T-helper 1 cell treated with Interleukin-12 subunit alpha and Interleukin-12 subunit beta and Interleukin-4 antibody, amounts not matched to agents 30 μg/mL and 1 μg/mL, for 36 hours (primary cell): ENCODE data around the gene HMBS.
"Not testable (repeated sequence)": the region's sequence is repeated elsewhere in the genome, so short reads cannot be mapped to it uniquely, and the experiment has no call there.

Source experiments
- H3K27ac Mint-ChIP-seq: one replicate; pipeline ENCODE4 v1.8.0; 2021; ENCODE audit warnings: mild to moderate bottlenecking, mixed read lengths
- H3K27me3 Mint-ChIP-seq: one replicate; pipeline ENCODE4 v1.8.0; 2021; ENCODE audit warnings: low read depth, mixed read lengths
- H3K36me3 Mint-ChIP-seq: one replicate; pipeline ENCODE4 v1.8.0; 2021; ENCODE audit warnings: low read depth, mixed read lengths
- H3K4me1 Mint-ChIP-seq: one replicate; pipeline ENCODE4 v1.8.0; 2021; ENCODE audit warnings: low read depth, mixed read lengths
- H3K4me3 Mint-ChIP-seq: one replicate; pipeline ENCODE4 v1.8.0; 2021; ENCODE audit warnings: mild to moderate bottlenecking, moderate library complexity, mixed read lengths
- H3K9me3 Mint-ChIP-seq: one replicate; pipeline ENCODE4 v1.8.0; 2021; ENCODE audit warnings: mixed read lengths

The HMBS gene

DNA sequence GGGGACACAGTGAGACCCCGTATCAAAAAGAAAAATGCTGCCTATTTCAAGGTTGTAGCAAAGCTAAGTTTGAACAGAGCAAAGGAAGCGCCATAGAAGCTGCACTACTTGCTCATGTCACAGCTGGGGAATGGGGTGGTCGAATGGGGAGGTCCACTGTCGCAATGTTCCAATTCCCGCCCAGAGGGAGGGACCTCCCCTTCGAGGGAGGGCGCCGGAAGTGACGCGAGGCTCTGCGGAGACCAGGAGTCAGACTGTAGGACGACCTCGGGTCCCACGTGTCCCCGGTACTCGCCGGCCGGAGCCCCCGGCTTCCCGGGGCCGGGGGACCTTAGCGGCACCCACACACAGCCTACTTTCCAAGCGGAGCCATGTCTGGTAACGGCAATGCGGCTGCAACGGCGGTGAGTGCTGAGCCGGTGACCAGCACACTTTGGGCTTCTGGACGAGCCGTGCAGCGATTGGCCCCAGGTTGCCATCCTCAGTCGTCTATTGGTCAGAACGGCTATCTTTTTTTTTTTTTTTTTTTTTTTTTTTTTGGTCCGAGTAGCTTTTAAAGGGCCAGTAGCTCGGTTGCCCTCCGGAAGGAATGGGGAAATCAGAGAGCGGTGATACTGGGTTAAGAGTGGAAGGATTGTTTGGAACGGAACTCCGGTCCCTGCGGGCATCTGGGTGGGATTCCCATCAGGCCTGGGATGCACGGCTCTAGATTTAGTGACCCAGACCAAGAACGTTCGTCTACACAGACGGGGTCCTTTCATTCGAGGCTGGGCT lies at the start of gene HMBS:
HMBS (plus strand) TSS at position 219 of the 774 bp plus-strand sequence; CDS start at position 372, 153 bp downstream.
- Mint-ChIP-seq H3K4me1 (peaks cover 23% of the 10 kb centered on the region), H3K36me3 (peaks cover 23% of the 10 kb centered on the region), H3K9me3 (no peaks in the 10 kb centered on the region), H3K27ac (peak within 1 kb of the TSS; percentile 92), H3K4me3 (peak within 1 kb of the TSS; percentile 91), H3K27me3 (no peaks in the 10 kb centered on the region)

DNA sequence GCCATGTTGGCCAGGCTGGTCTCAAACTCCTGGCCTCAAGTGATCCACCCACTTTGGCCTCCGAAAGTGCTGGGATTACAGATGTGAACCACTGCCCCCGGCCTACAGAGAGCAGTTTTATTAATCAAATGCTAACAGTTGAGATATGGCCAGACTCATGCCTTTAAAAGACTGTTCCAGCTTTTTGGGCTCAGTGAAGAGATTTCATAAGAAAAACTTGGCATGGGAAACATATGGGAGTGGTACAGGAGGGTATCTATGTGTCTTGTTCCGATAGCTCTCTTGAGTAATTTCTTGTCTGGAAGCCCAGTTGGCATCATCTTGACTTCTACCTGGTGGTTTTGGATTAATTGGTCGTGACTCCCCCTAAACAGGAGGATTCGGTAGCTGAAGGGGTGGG lies 45.8 kb upstream of the HMBS start:
- Mint-ChIP-seq H3K4me1 (peaks cover 3% of the 10 kb centered on the region), H3K4me3 (no peak overlapping the region), H3K27me3 (no peaks in the 10 kb centered on the region), H3K27ac (no peak overlapping the region), H3K9me3 (no peaks in the 10 kb centered on the region), H3K36me3 (no peaks in the 10 kb centered on the region)

DNA sequence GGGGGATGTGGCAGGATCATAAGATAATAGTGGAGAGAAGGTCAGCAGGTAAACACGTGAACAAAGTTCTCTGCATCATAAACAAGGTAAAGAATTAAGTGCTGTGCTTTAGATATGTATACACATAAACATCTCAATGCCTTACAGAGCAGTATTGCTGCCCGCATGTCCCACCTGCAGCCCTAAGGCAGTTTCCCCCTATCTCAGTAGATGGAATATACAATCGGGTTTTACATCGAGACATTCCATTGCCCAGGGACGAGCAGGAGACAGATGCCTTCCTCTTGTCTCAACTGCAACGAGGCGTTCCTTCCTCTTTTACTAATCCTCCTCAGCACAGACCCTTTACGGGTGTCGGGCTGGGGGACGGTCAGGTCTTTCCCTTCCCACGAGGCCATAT lies 45.2 kb upstream of the HMBS start:
- H3K27me3 Mint-ChIP-seq, H3K27ac Mint-ChIP-seq, H3K9me3 Mint-ChIP-seq, H3K4me1 Mint-ChIP-seq, H3K4me3 Mint-ChIP-seq, H3K36me3 Mint-ChIP-seq: not testable (repeated sequence)

DNA sequence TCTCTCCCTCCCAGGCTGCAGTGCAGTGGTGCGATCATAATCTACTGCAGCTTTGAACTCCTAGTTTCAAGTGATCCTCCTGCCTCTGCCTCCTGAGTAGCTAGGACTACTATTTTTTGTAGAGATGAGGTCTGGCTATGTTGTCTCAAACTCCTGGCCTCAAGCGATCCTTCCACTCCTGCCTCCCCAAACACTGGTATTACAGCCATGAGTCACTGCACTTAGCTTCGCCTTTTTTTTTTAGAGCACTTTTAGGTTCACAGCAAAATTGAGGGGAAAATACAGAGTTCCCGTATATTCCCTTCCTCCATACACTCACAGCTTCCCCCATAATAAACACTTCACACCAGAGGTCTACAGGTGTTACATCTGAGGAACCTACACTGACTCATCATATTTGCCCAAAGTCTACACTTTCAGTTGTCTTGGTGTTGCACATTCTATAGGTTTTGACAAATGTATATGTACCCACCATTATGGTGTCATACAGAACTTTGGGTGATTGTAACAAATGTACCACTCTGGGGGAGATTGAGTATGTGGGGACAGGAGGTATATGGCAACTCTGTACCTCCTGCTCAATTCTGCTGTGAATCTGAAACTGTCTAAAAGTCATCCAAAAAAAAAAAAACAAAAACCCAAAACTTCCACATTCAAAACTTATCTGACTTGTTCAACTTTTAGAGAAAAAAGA lies 42.7 kb upstream of the HMBS start:
- Mint-ChIP-seq H3K4me1 (peaks cover 3% of the 10 kb centered on the region), H3K36me3 (peaks cover 19% of the 10 kb centered on the region), H3K27ac (peak overlapping the region; percentile 1), H3K9me3 (no peaks in the 10 kb centered on the region), H3K27me3 (no peaks in the 10 kb centered on the region), H3K4me3 (no peak overlapping the region)

DNA sequence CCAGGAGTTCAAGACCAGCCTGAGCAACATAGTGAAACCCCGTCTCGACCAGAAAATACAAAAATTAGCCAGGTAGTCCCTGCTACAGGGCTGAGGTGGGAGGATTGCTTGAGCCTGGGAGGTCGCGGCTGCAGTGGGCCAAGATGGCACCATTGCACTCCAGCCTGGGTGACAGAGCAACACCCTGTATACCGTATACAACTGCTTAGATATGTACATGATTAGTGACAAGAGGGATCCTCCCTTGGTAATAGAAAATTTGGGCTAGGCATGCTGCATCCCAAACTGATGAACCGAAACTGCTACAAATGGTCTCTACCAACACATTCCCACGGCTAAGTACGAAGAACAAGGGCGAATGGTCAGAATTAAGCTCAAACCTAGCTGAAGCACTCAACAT lies 41.8 kb upstream of the HMBS start:
- H3K4me1 Mint-ChIP-seq: peaks cover 3% of the 10 kb centered on the region
- no peaks in the 10 kb centered on the region for H3K27me3 Mint-ChIP-seq
- no peak overlapping the region for H3K4me3 Mint-ChIP-seq
- H3K27ac Mint-ChIP-seq: no peak overlapping the region
- no peaks in the 10 kb centered on the region for H3K9me3 Mint-ChIP-seq
- peaks cover 27% of the 10 kb centered on the region for H3K36me3 Mint-ChIP-seq

DNA sequence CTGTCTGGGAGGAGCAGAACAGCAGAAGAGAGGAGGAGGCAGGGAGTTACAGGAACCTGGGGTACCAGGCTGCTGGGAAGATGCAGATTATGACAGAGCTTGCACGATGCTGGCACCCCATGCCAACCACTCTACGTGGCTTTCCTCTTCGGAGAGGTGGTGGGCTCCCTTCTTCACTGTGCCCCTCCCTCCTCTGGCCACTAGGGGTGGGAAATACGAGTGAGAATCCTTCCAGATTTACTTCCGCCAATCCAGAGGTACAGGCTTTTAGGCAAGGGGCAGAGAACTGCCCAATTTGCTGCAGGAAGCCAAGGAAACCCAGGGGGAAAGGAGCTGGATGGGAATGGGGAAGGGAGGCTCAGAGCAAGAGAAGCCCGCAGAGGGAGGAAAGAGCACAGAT lies 40.0 kb upstream of the HMBS start:
- H3K9me3 Mint-ChIP-seq: no peaks in the 10 kb centered on the region
- H3K27ac Mint-ChIP-seq: no peak overlapping the region
- H3K27me3 Mint-ChIP-seq: no peaks in the 10 kb centered on the region
- H3K4me3 Mint-ChIP-seq: no peak overlapping the region
- H3K36me3 Mint-ChIP-seq: peaks cover 39% of the 10 kb centered on the region
- H3K4me1 Mint-ChIP-seq: peaks cover 8% of the 10 kb centered on the region

DNA sequence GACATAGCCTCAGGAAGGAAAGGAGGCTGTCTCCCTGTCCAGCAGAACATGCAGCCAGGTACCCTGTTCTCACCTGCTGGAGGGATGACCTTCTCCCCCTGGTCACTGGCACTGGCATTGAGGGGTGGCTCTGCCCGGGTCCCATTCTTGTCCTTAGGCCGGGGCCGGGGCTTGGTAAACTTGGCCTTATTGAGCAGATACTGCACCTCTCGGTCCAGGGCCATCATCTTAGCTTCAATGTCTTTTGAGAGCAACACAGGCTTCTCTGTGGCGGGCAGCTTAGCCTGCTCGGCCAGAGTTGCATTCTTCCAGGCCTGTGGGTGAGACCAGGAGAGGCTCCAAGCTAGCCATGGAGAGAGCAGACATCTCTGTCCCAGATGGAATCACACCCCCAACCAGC lies 38.2 kb upstream of the HMBS start:
- Mint-ChIP-seq H3K36me3 (peaks cover 53% of the 10 kb centered on the region), H3K27ac (no peak overlapping the region), H3K27me3 (no peaks in the 10 kb centered on the region), H3K9me3 (no peaks in the 10 kb centered on the region), H3K4me1 (peaks cover 10% of the 10 kb centered on the region), H3K4me3 (no peak overlapping the region)

DNA sequence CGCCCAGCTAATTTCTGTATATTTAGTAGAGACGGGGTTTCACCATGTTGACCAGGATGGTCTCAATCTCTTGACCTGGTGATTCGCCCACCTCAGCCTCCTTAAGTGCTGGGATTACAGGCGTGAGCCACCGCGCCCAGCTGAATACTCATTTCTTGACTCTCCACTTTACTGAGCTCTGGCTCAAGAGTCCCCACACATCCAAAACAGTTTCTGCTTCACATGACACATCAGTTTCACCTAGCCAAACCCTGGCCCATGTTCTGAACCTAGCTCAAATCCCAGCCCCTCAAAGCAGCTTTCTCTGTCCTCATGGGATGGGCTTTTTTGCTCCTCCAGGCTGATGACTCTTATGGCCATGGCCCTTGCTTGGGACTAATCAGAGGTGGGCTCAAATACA lies 37.5 kb upstream of the HMBS start:
- Mint-ChIP-seq H3K36me3 (peaks cover 58% of the 10 kb centered on the region), H3K27ac (no peak overlapping the region)

DNA sequence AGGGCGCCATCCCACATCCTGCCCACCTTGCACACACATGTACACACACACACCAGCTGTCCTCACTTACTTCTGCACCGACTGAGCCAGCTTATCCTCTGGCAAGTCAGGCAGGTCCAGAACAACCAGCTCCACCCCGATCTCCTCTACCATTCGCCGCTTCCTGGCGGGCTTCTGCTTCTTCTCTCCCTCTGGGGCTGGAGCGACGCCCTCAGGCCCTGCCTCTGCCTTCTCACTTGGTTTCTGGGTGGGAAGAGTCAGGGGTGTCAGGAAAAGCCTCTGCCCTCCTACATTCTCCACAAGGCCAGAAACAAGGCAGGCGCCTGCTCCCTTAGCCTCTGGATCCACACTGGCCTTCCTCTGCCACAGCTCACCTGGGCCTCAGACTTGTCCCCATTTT lies 36.0 kb upstream of the HMBS start:
- no peaks in the 10 kb centered on the region for H3K9me3 Mint-ChIP-seq
- peaks cover 16% of the 10 kb centered on the region for H3K4me1 Mint-ChIP-seq
- H3K36me3 Mint-ChIP-seq: peaks cover 69% of the 10 kb centered on the region
- H3K4me3 Mint-ChIP-seq: no peak overlapping the region
- no peak overlapping the region for H3K27ac Mint-ChIP-seq
- H3K27me3 Mint-ChIP-seq: no peaks in the 10 kb centered on the region

More for the DNA sequence above, 37.5 kb upstream of the HMBS start:
- Mint-ChIP-seq H3K4me3 (no peak overlapping the region), H3K9me3 (no peaks in the 10 kb centered on the region), H3K27me3 (no peaks in the 10 kb centered on the region), H3K4me1 (peaks cover 11% of the 10 kb centered on the region)

DNA sequence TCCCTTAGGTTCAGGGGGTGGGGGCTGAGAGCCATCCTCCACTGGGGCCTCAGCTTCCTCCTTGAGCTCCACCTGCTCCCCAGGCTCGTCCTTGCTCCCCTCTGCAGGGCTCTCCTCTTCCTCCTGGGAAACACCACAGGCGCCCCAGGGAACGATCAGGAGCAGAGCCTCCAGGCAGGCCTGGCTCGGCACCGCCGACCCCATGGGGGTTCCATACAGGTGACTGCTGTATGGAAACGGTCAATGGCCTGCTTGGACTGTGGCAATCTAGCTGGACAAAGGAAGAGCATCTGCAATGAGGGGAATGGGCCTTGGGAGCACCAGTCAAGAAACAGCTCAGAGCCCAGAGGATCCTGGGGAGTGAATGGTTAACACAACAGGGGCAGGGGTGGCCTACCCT lies 35.6 kb upstream of the HMBS start:
- no peaks in the 10 kb centered on the region for H3K9me3 Mint-ChIP-seq
- no peak overlapping the region for H3K27ac Mint-ChIP-seq
- peaks cover 16% of the 10 kb centered on the region for H3K4me1 Mint-ChIP-seq
- peaks cover 72% of the 10 kb centered on the region for H3K36me3 Mint-ChIP-seq
- no peaks in the 10 kb centered on the region for H3K27me3 Mint-ChIP-seq
- H3K4me3 Mint-ChIP-seq: no peak overlapping the region

DNA sequence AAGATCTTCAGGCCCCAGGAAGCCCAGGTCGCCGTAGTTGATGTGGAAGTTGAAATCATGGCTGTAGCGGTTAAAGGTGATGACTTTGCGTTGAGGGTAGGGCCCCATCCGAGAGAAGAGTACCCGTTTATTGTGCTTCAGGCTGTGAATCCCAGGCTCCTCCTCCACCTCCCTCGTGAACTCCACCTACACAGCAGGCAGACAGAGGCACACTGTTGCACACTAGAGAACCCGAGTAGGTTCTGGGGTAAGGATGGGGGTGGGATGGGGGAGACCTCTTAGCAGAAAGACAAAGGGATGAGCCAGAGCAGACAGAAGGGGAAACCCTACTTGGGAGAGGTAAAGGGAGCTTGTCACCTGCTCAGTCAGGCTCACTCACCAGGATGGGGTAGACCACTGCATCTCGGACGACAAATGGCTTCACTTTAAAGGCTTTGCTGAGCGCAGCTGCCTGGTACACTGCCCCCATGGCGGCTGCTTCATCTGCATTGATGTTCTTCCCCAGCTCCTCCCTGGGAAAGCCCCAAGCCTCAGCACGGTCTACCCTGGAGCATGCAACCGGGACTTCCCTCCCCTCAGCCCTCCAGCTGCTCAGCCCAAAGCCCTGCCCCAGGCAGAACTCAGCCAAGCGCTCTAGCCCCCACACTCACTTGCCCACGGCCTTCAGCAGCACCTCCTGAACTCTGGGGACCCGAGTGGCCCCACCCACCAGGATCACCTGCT lies 33.1 kb upstream of the HMBS start:
- no peaks in the 10 kb centered on the region for H3K27me3 Mint-ChIP-seq
- H3K36me3 Mint-ChIP-seq: peaks cover 68% of the 10 kb centered on the region
- no peaks in the 10 kb centered on the region for H3K9me3 Mint-ChIP-seq
- no peak overlapping the region for H3K4me3 Mint-ChIP-seq
- peaks cover 31% of the 10 kb centered on the region for H3K4me1 Mint-ChIP-seq
- peak overlapping the region; percentile 28 for H3K27ac Mint-ChIP-seq

DNA sequence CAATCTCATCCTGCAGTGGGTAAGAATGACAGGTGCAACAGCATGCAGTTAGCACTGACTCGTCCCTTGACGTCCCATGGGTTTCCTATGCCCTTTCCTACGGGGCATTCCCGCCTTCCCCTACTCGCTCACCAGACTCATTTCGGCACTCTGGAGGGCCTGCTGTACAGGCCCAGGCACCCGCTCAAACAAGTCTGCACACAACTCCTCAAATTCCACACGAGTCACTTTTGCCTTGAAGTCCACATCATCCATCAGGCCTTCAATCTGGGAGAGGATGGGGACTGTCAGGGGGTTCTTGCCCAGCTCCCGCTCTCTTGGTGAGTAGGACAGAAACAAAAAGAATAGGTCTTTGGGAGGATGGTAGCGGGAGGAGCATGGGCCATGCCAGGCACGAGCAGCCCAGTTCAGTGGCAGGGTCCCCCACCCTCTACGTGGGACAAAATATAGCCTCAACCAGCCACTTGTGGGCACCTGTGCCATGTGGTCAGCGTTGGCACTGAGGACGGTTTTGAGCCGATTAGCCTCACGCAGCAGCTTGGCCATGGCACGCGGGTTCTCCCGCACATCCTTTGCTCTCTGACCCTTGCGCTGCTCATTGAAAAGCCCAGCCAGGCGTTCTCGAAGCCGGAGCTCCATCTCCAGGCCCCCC lies 32.4 kb upstream of the HMBS start:
- Mint-ChIP-seq H3K27me3 (no peaks in the 10 kb centered on the region), H3K4me1 (peaks cover 31% of the 10 kb centered on the region), H3K4me3 (no peak overlapping the region), H3K36me3 (peaks cover 66% of the 10 kb centered on the region), H3K27ac (no peak overlapping the region), H3K9me3 (no peaks in the 10 kb centered on the region)

DNA sequence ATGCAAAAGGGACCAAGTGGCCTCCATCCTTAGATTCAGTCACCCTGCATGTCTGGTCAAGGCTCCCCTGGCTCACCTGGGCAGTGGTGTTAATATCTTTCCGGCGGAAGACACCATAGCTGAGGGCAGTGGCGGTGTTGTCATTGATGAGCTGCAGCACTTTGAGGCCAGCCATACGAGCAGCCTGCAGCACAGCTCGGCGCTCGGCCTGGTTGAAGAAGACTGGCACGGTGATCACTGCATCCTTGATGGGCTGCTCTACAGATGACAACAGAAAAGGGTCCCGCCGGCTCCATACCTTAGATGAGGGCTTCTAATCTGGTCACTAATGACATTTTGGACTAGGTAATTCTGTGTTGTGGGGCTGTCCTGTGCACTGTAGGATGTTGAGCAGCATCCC lies 30.3 kb upstream of the HMBS start:
- Mint-ChIP-seq H3K36me3 (peaks cover 52% of the 10 kb centered on the region), H3K27ac (no peak overlapping the region), H3K4me1 (peaks cover 38% of the 10 kb centered on the region), H3K27me3 (no peaks in the 10 kb centered on the region), H3K4me3 (peak overlapping the region; percentile 48), H3K9me3 (no peaks in the 10 kb centered on the region)

DNA sequence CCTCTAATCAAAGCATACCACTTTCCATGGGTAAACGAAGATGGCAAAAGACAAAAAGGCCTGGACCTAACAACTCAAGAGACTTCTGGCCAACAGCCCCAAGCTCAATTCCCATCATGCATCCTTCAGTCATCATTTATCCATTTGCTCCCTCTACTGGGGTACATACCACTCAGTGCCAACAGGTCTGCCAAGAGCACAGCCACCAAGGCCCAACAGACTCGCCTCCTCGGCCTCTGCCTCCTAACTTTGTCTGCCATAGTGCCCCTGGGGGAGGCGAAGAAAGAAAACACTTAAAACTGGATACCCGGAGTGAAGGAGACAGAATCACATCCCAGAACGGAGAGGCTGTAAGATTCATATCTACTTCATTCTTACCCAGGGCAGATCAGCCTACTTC lies 28.8 kb upstream of the HMBS start:
- Mint-ChIP-seq H3K4me3 (peak overlapping the region; percentile 99), H3K27me3 (no peaks in the 10 kb centered on the region), H3K36me3 (peaks cover 41% of the 10 kb centered on the region), H3K4me1 (peaks cover 34% of the 10 kb centered on the region), H3K9me3 (no peaks in the 10 kb centered on the region), H3K27ac (peak overlapping the region; percentile 81)
